Skin of body (tissue), 2 donors: ENCODE measurements around the gene FGFRL1. TPM values are rescaled to one million over a fixed set of nuclear protein-coding genes. Genes with fewer than 3 reads are reported as not detected.
A peak's percentile ranks its signal among the peaks of the same experiment; 100 is the strongest.
"Not testable (repeated sequence)": the region's sequence is repeated elsewhere in the genome, so short reads cannot be mapped to it uniquely, and the experiment has no call there.

Experiments
- DNase-seq: peaks from one replicate; lab custom pipeline; 2025; lab: John Stamatoyannopoulos, UW
- total RNA-seq: library from RNA; depleted of rRNA; stranded (reverse); fragments of >200 nt; gene quantifications from one replicate; pipeline ENCODE4 v1.2.3, GENCODE V29; 2014

The FGFRL1 gene
- total RNA-seq, 1 donor from 2014 or later = 15.0 TPM

- DNase-seq = peak; percentile 60
Measured at GRCh38 chr4:973431-974397, 37.7 kb upstream of the FGFRL1 start, which contains the start of gene DGKQ. Gene DGKQ, minus strand, starts transcription at chr4:973569. Its CDS starts 87 bp downstream, at chr4:973482.

DNA sequence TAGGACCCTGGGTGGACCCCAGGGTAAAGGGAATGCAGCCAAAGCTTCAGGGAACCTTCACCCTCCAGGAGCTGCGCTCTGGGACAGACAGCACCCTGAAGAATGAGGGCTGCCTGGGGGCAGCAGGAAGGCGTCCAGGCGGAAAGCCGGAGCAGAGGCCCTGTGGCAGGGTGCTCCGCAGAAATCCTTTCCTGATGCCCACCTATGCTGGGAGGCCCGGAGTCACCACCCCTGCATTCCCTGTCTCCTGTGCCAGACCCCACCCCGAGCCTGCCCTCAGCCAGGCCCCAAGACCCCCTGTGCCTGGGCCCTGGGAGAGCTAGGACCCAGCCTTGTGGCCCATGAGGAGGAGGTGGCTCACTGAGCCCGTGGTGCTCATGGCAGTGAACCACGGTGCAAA is 36.8 kb upstream of the FGFRL1 start:
- no peak for DNase-seq

- DNase-seq = not testable (repeated sequence)
Measured at GRCh38 chr4:976016-976415, 35.4 kb upstream of the FGFRL1 start.

DNA sequence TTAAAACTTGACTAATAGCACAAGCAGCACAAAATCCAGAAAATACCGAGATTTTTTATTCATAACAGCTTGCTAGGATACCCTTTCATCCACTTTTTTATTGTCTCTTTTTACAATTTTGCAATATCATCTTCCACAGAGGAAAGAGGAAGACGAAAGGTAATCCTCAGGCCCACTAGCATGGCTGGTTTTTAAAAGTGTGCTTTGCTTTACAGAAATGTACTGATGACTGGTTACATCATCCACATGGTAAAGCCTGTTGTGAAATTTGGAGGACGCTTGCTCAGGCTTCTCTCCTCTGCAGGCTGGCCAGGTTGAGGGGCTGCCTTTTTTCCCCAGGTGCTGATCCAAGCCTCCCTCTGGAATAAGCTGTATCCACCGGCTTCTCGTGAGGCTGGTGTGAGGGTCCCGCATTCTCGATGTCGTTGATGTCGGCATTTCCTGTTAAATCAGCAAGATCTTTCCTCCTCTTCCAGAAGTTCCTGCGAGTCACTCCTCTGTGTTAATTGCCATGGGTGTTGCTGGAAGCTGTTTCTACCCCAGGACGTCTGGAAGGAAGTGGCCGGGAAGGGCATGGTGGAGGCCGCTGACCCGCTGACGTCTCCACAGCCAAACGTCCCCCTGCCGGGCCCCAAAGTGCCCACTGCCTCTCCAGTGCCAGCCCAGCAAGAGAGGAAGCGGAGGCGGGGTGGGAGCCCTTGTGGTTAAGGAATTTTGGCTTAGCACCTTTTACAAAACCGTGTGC is 32.3 kb upstream of the FGFRL1 start:
- no peak for DNase-seq

- no peak for DNase-seq
Measured at GRCh38 chr4:982291-982690, 29.1 kb upstream of the FGFRL1 start.

GRCh38 chr4:982814-983213 is 28.6 kb upstream of the FGFRL1 start:
- no peak for DNase-seq

DNA sequence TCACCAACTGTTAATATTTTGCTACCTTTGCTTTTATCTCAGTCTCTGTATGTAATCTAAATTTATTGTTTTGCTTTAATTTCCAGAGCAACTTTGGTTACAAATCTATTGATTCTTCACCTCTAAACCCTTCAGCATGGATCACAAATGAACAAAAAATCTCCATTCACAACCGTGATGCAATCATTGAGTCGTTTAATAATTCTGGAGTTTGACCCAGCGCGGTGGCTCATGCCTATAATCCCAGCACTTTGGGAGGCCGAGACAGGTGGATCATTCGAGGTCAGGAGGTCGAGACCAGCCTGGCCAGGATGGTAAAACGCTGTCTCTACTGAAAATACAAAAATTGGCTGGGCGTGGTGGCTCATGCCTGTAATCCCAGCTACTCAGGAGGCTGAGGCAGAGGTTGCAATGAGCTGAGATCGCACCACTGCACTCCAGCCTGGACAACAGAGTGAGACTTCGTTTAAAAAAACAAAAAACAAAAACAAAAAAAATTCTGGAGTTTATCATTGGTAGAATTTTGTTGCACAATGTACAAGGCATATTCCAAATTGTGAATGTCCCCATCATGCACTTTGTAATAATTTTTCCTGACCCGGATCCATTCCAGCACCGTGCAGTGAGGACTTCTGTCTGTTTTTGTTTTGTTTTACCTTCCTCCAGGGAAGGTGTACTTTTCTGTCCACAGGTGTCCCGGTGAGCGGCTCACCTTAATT is 26.9 kb upstream of the FGFRL1 start:
- no peak for DNase-seq

GRCh38 chr4:985123-985830 is 26.1 kb upstream of the FGFRL1 start:
- no peak for DNase-seq

DNA sequence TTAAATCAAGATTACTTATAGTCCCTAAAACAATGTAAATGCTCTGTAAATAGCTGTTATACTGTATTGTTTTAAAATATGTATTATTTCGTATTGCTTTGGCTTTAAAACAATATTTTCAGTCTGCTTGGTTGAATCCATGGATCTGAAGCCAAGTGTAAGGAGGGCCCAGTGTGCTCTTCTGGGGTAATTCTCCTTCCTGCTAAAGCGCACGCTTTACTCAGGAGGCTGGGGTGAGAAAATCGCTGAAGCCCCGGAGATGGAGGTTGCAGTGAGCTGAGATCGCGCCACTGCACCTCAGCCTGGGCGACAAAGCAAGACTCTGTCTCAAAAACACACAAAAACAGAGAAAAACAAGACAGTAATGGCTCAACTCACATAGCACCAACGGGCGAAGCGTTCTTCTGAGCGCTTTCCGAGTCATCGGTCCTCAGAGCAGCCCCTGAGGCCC is 25.0 kb upstream of the FGFRL1 start:
- DNase-seq = no peak

GRCh38 chr4:986879-987623 is 24.4 kb upstream of the FGFRL1 start, which contains the start of gene IDUA:
Gene IDUA, plus strand, starts transcription at chr4:987044. Its CDS starts 41 bp downstream, at chr4:987085.
- DNase-seq = no peak

DNA sequence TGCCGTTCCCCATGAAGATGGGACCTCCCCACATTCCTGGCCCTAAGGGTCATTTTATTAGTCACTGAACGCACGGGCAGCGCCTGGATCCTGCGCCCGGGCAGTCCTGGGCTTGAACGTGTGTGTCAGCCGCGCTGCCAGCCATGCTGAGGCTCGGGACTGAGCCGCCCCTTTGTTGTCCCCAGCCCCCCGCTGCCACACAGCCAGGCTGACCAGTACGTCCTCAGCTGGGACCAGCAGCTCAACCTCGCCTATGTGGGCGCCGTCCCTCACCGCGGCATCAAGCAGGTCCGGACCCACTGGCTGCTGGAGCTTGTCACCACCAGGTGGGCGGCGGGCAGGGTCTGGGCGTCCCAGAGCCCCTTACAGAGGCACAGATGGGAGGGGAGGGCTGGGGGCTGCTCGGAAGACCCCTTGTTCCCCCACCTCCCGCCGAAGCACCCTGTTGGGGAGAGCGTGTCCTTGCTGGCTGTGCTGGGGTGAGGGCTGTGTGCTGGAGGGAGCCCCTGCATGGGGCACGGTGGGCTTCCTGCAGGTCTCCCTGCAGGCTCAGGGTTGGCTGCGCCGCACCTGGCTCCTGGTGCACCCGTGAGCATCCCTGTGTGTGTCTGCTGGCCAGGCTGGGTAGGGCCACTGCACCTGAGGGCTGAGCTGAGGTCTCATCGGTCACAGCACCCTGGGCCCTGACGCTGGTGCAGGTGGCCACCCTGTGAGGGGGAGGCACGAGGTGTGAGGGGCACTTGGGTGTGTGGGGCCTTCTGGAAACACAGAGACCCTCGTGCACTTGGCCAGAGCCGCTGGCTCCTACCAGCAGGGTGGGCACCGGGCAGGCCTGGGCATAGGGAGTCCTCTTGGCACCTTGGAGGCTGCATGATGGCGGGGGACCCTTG is 23.6 kb upstream of the FGFRL1 start:
- DNase-seq = no peak

GRCh38 chr4:988726-989721 is 22.4 kb upstream of the FGFRL1 start:
- DNase-seq = no peak

DNA sequence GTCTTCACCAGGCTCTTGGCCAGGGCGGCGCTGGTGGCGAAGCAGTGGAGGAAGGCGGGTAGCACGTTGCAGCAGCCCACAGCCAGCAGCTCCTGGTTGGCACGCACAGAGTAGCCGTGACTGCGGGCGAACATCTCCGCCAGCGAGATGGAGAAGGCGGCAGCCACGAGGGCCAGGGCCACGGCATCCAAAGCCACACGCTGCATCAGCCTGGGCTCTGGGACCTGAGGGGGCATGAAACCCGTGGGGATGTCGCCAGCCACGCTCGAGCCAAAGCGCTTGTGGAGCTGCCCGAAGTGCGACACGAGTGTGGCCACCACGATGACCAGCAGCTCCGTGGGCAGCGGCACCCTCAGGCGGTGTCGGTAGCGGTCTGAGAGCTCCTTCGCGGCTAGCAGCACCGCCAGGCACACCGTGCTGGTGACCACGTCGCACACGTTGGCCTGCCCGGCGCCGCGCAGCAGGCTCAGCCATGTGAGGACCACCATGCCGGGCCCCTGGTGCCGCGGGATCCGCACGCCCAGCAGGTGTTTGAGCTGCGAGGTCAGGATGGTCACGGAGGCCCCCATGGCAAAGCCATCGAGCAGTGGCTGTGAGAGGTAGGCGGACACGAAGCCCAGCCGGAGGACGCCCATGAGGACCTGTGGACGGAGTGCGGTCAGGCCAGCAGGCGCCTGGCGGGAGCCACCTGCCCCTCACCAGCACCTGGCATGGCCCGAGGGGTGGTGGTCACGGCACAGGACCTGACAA is 21.5 kb upstream of the FGFRL1 start:
- no peak for DNase-seq

GRCh38 chr4:990746-991367 is 20.6 kb upstream of the FGFRL1 start:
- DNase-seq = no peak

- no peak for DNase-seq
Measured at GRCh38 chr4:991451-992296, 19.8 kb upstream of the FGFRL1 start.
